ENCODE data around the gene ELP5. TPM values are rescaled to one million over a fixed set of nuclear protein-coding genes. Genes with fewer than 3 reads are reported as not detected.
"Not testable (repeated sequence)": the region's sequence is repeated elsewhere in the genome, so short reads cannot be mapped to it uniquely, and the experiment has no call there.

ELP5 gene
- total RNA-seq, 2 donors from 2014 or later, result 62.1 to 89.5 TPM

DNA sequence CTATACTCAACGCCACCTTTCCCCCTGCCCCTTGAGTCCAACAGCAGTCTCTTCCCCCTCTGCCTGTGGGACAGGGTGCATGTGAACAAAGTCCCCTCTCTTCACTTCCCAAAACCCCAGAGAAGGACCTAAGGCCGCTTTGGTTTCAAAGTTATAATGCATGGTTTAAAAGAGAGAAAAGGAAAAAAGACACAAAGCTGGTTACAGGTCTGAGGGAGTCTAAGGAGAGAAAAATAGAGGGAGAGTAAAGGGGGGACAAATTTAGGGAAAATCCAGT lies 8.6 kb upstream of the ELP5 start:
- H3K4me1 Mint-ChIP-seq (ENCODE audit: low read depth), result peaks cover 35% of the 10 kb centered on the region
- peaks cover 11 to 18% of the 10 kb centered on the region in 2 donors for H3K36me3 Mint-ChIP-seq (ENCODE audit: insufficient read depth in 2 of 2)
- H3K27me3 Mint-ChIP-seq (ENCODE audit: low read depth), result no peaks in the 10 kb centered on the region
- peak overlapping the region; percentile 93 to 100 for H3K4me3 Mint-ChIP-seq
- no peaks in the 10 kb centered on the region for H3K9me3 Mint-ChIP-seq
- no peak for DNase-seq
- no peak for ATAC-seq (replicated peaks in 1 of 2)
- peak overlapping the region; percentile 75 for H3K27ac Mint-ChIP-seq

DNA sequence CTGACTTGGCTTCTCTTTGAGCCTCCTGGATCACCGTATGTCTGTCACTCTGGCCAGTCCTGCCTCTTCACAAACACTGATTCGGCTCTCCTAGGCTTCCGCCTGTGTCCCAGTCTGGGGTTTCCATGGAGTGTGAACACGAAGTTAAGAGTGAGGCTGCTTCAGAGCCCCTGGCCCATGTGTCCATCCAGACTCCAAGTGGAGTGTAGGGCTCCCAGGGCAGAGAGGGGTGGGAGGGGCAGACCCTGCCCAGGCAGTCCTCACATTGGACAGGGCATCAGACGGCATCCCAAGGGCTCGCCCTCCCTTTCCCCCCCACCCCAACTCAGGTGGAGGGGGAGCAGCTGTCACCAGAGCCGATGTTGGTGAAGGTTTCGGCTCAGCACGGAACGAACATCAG lies 8.2 kb upstream of the ELP5 start:
- ATAC-seq (replicated peaks in 1 of 2); H3K27ac Mint-ChIP-seq; H3K27me3 Mint-ChIP-seq (ENCODE audit: low read depth); DNase-seq; H3K9me3 Mint-ChIP-seq: not testable (repeated sequence)
- Mint-ChIP-seq H3K36me3 (ENCODE audit: insufficient read depth in 2 of 2) (peaks cover 8 to 16% of the 10 kb centered on the region in 2 donors), H3K4me3 (peak overlapping the region in 1 of 2 donors; percentile 100), H3K4me1 (ENCODE audit: low read depth) (peaks cover 39% of the 10 kb centered on the region)

DNA sequence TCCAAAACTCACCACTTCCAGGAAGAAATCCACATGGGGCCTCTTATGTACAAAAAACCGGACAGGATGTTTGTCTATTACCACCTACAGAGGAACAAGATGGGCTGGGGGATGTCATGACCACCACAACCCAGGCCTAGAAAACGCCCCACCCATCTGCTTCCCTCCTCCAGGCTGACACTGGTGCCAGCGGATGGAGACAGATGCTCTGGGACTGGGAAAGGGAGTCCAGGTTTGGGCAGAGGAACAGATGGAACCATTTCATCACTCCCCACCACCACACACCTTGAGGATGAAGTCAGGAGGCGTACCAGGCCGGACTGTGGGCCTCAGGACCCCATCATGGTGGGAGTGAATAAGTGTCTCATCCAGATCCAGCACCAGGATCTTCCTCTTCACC lies 5.2 kb upstream of the ELP5 start:
- H3K27me3 Mint-ChIP-seq (ENCODE audit: low read depth), result no peaks in the 10 kb centered on the region
- H3K27ac Mint-ChIP-seq, result peak overlapping the region; percentile 17
- peaks cover 7 to 18% of the 10 kb centered on the region in 2 donors for H3K36me3 Mint-ChIP-seq (ENCODE audit: insufficient read depth in 2 of 2)

DNA sequence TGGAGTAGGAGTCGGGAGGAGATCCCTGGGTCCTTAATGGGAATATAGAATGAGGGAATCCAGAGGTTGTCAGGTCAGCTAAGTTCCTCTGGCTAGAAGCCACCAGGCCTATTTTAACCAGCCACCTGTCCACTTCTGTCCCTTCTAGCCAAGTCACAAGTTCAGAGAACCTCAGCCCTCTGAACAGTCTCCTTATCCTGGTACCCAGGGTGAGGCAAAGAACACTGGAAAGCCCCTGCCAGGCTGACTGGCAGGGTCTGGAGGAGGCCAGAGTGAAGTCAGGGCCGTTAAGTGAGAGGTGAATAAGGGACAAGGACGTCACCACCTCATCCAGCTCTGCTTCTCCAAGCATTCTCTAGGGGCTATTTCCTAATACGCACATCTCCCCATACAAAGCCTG lies 3.2 kb upstream of the ELP5 start:
- no peaks in the 10 kb centered on the region for H3K9me3 Mint-ChIP-seq
- H3K36me3 Mint-ChIP-seq (ENCODE audit: insufficient read depth in 2 of 2), result peaks cover 9 to 20% of the 10 kb centered on the region in 2 donors
- H3K4me3 Mint-ChIP-seq, result peak overlapping the region; percentile 93 to 99
- DNase-seq (no peak), ATAC-seq (replicated peaks in 1 of 2) (no peak)
- no peaks in the 10 kb centered on the region for H3K27me3 Mint-ChIP-seq (ENCODE audit: low read depth)
- H3K27ac Mint-ChIP-seq, result peak overlapping the region; percentile 92
- H3K4me1 Mint-ChIP-seq (ENCODE audit: low read depth), result peaks cover 41% of the 10 kb centered on the region

More for the DNA sequence above, 5.2 kb upstream of the ELP5 start:
- ATAC-seq (replicated peaks in 1 of 2) (no peak), DNase-seq (no peak)
- H3K4me3 Mint-ChIP-seq, result no peak overlapping the region
- peaks cover 34% of the 10 kb centered on the region for H3K4me1 Mint-ChIP-seq (ENCODE audit: low read depth)
- no peaks in the 10 kb centered on the region for H3K9me3 Mint-ChIP-seq

DNA sequence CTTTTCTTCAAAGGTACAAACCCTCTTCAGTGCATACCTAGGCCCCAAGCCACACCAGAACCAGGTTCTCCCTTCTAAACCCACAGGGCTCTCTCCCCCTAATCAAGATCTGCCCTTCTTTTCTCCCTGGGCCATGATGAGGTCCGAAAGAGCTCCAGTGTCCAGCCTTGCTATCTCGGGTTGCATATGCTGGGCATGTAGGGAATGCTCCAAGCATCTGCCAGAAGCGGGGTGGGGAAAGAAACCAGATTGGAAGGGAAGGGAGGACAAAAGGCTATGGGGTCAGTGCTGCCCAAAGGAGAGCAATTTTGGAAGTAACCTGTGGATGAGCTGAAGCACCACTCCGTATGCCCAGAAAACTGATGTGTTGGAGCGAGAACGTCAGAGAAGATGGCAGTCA lies 2.8 kb upstream of the ELP5 start:
- DNase-seq (no peak), ATAC-seq (replicated peaks in 1 of 2) (no peak)
- H3K9me3 Mint-ChIP-seq, result no peaks in the 10 kb centered on the region
- H3K27ac Mint-ChIP-seq, result peak overlapping the region; percentile 92
- H3K4me1 Mint-ChIP-seq (ENCODE audit: low read depth), result peaks cover 45% of the 10 kb centered on the region
- no peaks in the 10 kb centered on the region for H3K27me3 Mint-ChIP-seq (ENCODE audit: low read depth)
- peaks cover 9 to 20% of the 10 kb centered on the region in 2 donors for H3K36me3 Mint-ChIP-seq (ENCODE audit: insufficient read depth in 2 of 2)
- H3K4me3 Mint-ChIP-seq, result peak overlapping the region; percentile 93 to 99

DNA sequence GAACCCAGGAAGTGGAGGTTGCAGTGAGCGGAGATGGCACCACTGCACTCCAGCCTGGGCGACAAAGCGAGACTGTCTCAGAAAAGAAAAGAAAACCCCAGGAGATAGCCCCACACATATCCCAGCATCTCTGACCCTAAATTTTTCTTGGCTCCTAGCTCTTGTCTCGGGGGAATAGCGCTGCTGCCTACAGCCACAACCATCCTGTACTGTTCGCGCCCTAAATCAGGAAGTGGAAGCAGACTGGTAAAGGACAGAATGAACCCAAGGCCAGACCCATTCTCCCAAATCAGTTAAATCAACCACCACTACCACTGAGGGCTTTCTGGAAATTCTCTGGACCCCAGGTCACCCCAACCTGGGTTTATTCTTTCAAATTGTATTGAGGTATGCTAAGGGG lies 2.2 kb upstream of the ELP5 start:
- Mint-ChIP-seq H3K27ac (peak overlapping the region; percentile 98), H3K9me3 (no peaks in the 10 kb centered on the region), H3K4me1 (ENCODE audit: low read depth) (peaks cover 46% of the 10 kb centered on the region), H3K27me3 (ENCODE audit: low read depth) (no peaks in the 10 kb centered on the region), H3K4me3 (peak overlapping the region; percentile 93 to 99), H3K36me3 (ENCODE audit: insufficient read depth in 2 of 2) (peaks cover 9 to 22% of the 10 kb centered on the region in 2 donors)
- ATAC-seq (replicated peaks in 1 of 2), result no peak
- DNase-seq, result no peak

DNA sequence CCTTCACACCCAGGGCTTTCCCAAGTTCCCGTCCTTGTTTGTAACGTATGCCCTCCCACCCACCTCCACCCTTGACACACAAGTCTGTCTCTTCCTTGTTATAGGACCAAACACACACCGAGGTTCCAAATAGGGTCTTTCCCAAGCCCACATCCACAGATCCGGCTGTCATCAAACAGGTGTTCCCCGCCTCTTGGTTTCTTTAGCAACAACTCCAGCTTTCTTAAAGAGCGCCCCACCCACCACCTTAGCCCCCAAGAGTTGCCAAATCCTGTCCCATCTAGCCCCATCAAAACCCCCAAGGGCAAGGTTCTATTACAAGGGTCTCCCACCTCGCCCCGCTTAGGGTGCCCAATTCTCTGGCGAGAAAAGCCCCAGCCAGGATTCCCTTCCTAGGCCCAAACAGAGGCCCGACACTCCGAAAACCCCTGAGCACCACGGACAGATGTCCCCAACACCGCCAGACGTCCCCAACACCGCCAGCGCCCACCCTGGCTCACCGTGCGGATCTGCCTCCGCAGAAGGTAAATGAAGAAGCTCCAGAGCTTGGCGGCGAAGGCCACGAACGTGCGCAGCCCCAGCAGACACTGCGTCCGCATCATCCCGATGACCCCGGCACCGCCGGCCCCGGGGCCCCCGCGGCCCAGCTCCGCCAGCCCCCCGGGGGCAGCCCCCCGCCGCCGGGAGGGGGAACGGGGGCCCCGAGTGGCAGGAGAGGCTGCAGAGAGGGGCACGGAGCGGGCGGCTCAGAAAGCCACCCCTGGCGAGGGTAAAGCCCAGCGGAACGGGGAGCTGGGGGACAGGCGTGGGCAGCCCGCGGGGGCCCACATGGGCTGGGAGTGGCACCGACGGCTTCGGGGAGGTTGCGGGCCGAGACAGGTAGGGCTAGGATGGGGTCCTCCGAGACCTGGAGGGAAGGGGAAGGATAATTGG lies 1.1 kb upstream of the ELP5 start:
- peaks cover 9 to 20% of the 10 kb centered on the region in 2 donors for H3K36me3 Mint-ChIP-seq (ENCODE audit: insufficient read depth in 2 of 2)
- no peaks in the 10 kb centered on the region for H3K27me3 Mint-ChIP-seq (ENCODE audit: low read depth)
- H3K27ac Mint-ChIP-seq, result peak overlapping the region; percentile 98

DNA sequence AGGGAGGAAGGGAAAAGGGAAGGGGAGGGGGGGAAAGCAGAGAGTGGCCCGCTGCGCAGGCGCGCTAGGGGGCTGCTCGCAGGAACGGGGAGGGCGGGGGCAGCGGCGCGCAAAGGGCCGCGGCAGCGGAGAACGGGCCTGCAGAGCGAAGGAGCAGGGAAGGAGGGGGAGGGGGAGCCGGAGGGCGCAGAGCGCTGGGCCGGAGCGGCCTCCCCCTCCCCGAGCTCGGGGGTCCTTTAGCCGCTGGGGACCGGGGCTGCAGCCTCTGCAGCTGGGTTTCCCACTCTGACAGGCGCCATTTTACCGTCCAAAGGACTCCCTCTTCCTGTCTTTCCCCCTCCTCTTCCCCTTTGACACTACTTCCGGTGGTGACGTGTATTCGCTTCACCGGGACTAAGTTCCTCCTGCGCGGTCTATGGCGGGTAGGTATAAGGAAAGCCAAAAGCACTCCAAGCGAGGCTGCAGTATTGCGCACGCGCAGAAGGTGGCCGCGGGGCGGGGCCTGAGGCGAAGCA lies 297 bp upstream of the ELP5 start, which contains the start of gene CTDNEP1:
Gene CTDNEP1 (minus strand): TSS at position 74 of the 515 bp plus-strand sequence. CDS start 438 bp downstream, outside the sequence.
- peak; percentile 96 to 97 for ATAC-seq (replicated peaks in 1 of 2)
- Mint-ChIP-seq H3K4me3 (peak within 1 kb of the TSS; percentile 93 to 99), H3K4me1 (ENCODE audit: low read depth) (peaks cover 46% of the 10 kb centered on the region), H3K27me3 (ENCODE audit: low read depth) (no peaks in the 10 kb centered on the region), H3K9me3 (no peaks in the 10 kb centered on the region), H3K36me3 (ENCODE audit: insufficient read depth in 2 of 2) (peaks cover 7 to 18% of the 10 kb centered on the region in 2 donors), H3K27ac (peak within 1 kb of the TSS; percentile 98)
- peak; percentile 98 to 99 for DNase-seq

More for the DNA sequence above, 1.1 kb upstream of the ELP5 start:
- peak; percentile 4 for ATAC-seq (replicated peaks in 1 of 2)
- peaks cover 46% of the 10 kb centered on the region for H3K4me1 Mint-ChIP-seq (ENCODE audit: low read depth)
- H3K4me3 Mint-ChIP-seq, result peak overlapping the region; percentile 93 to 99
- no peaks in the 10 kb centered on the region for H3K9me3 Mint-ChIP-seq
- no peak for DNase-seq

DNA sequence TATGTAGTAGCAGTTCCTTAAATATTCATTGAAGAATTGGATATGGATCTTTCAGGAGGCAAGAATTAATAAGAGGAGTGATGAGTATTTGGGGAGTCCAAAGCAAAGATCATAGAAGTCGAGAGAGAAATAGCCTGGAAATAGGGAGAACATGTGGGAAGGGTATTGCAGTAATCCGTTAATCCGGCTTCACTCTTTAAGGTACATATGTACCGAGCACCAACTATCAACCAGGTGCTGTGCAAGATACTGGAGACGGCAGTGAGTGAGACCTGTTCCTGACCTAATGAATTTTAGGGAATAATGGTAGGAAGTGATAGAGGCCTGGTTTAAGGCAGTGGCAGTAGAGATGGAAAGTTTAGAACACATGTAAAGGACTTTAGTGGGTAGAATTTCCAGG lies 1.1 kb downstream of the ELP5 start:
- no peak for ATAC-seq (replicated peaks in 1 of 2)
- H3K36me3 Mint-ChIP-seq (ENCODE audit: insufficient read depth in 2 of 2), result peaks cover 7 to 22% of the 10 kb centered on the region in 2 donors

DNA sequence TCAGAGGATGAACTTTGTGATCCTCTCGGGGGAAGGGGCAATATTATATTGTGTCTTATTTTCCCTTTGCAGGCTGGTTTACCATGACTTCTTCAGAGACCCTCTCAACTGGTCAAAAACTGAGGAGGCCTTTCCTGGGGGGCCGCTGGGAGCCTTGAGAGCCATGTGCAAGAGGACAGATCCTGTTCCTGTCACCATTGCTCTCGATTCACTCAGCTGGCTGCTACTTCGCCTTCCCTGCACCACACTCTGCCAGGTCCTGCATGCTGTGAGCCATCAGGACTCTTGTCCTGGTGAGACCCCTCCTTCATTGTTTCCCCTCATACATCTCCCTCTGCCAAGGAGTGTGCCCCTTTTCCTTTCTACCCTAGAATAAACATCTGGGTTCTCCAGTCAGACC lies 2.5 kb downstream of the ELP5 start:
- Mint-ChIP-seq H3K4me3 (no peak overlapping the region), H3K9me3 (no peaks in the 10 kb centered on the region), H3K27me3 (ENCODE audit: low read depth) (no peaks in the 10 kb centered on the region), H3K36me3 (ENCODE audit: insufficient read depth in 2 of 2) (peaks cover 7 to 22% of the 10 kb centered on the region in 2 donors), H3K4me1 (ENCODE audit: low read depth) (peaks cover 44% of the 10 kb centered on the region), H3K27ac (peak overlapping the region; percentile 84)
- ATAC-seq (replicated peaks in 1 of 2), result no peak
- no peak for DNase-seq

More for the DNA sequence above, 1.1 kb downstream of the ELP5 start:
- Mint-ChIP-seq H3K27me3 (ENCODE audit: low read depth) (no peaks in the 10 kb centered on the region), H3K9me3 (no peaks in the 10 kb centered on the region), H3K27ac (peak overlapping the region; percentile 85), H3K4me3 (peak overlapping the region; percentile 88 to 99), H3K4me1 (ENCODE audit: low read depth) (peaks cover 46% of the 10 kb centered on the region)
- no peak for DNase-seq

DNA sequence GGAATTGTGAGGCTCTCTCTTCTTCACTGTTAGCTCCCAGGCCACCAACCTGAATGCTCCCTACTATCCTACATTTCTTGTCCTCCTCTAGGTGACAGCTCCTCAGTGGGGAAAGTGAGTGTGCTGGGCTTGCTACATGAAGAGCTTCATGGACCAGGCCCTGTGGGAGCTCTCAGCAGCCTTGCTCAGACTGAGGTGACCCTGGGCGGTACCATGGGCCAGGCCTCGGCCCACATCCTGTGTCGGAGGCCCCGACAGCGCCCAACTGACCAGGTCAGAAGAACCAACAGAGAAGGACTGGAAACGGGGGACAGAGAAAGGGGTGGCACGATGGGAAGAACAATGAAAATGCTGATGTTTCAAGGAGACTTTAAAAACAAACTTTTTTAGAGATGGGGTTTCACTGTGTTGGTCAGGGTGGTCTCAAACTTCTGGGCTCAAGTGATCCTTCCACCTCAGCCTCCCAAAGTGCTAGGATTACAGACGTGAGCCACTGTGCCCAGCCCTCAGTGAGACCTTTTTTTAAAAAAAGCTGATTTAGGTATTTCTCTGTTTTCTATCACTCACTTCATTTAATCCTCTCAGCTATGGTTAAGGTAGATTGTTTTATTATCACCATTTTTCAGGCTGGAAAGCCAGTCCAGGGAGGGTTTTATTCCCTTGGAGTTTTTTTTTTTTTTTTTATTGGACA lies 4.9 kb downstream of the ELP5 start:
- no peak overlapping the region for H3K4me3 Mint-ChIP-seq
- no peak for DNase-seq
- no peak for ATAC-seq (replicated peaks in 1 of 2)
- H3K9me3 Mint-ChIP-seq, result no peaks in the 10 kb centered on the region
- peaks cover 3 to 18% of the 10 kb centered on the region in 2 donors for H3K36me3 Mint-ChIP-seq (ENCODE audit: insufficient read depth in 2 of 2)
- no peaks in the 10 kb centered on the region for H3K27me3 Mint-ChIP-seq (ENCODE audit: low read depth)
- H3K4me1 Mint-ChIP-seq (ENCODE audit: low read depth), result peaks cover 41% of the 10 kb centered on the region
- no peak overlapping the region for H3K27ac Mint-ChIP-seq

DNA sequence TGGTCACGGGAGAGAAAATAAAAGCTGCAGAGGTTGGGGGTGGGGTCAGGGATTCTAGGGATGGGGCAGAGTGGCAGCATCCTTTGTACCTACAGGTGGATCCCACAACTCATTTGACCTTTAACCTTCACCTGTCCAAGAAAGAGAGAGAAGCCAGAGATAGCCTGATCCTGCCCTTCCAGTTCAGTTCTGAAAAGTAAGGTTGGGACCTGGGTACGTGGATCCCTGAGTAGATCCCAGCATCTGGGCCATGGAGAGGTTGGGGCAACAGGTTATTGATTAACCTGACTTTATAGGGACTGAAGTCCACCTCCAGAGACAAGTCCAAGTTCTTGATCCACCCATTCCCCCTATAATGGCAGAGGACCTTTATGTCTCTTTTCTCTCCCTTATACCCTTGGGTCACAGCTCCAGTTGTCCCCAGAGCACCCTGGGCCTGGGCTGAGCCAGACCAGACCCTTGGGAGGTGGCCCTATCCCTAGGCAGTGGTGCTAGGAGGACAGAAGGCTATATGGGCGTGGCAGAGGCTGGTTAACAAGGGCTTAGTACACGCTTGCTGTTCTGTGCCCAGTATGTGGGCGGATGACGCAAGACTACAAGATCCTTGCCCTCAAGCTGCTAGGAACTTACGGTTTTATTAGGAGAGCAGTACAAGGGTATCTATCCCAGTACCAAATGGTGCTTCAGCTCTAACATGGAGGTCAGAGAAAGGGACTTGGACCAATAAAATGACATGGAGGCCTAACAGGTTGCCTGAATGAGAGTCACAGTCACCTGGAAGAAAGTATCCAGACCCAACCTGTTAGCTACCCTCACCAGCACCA lies 6.9 kb downstream of the ELP5 start:
- DNase-seq (no peak), ATAC-seq (replicated peaks in 1 of 2) (no peak)
- peak overlapping the region; percentile 32 for H3K27ac Mint-ChIP-seq
- H3K27me3 Mint-ChIP-seq (ENCODE audit: low read depth), result peaks cover 14% of the 10 kb centered on the region
- H3K9me3 Mint-ChIP-seq, result no peaks in the 10 kb centered on the region
- H3K4me3 Mint-ChIP-seq, result peak overlapping the region in 1 of 2 donors; percentile 4
- peaks cover 3 to 12% of the 10 kb centered on the region in 2 donors for H3K36me3 Mint-ChIP-seq (ENCODE audit: insufficient read depth in 2 of 2)
- peaks cover 41% of the 10 kb centered on the region for H3K4me1 Mint-ChIP-seq (ENCODE audit: low read depth)
